GM23338 (cell line): Measurements from ENCODE around the gene POU6F1. TPM values are rescaled to one million over a fixed set of nuclear protein-coding genes. Genes with fewer than 3 reads are reported as not detected.

Experiments
- ATAC-seq: fragments of 200-7000 bp; cut with Tn5 transposase; 3 replicates; pipeline ENCODE4 v1.9.1; 2020
- DNase-seq: peaks from one replicate; pipeline ENCODE4 v3.0.0-alpha.2; 2015; ENCODE audit warnings: low spot score
- H2AFZ ChIP-seq: fragments of 200-600 bp; sonication (generic); 2 replicates; pipeline ENCODE4 v1.8.0; 2016; ENCODE audit warnings: antibody characterized with exemption, mild to moderate bottlenecking, moderate library complexity
- H3F3A ChIP-seq: fragments of 200-600 bp; sonication (generic); replicated peaks from 2 replicates; pipeline ENCODE4 v1.8.0; 2017; ENCODE audit warnings: antibody characterized with exemption, mixed run types, low read depth
- H3K27ac ChIP-seq: fragments of 200-600 bp; sonication (generic); 2 replicates; pipeline ENCODE4 v1.6.1; 2016; ENCODE audit warnings: low read depth
- H3K27me3 ChIP-seq: fragments of 200-600 bp; sonication (generic); 2 replicates; pipeline ENCODE4 v1.8.0; 2016; ENCODE audit warnings: mild to moderate bottlenecking, mixed run types, moderate library complexity; ENCODE audit not compliant: insufficient read depth
- H3K36me3 ChIP-seq: fragments of 200-600 bp; sonication (generic); 2 replicates; pipeline ENCODE4 v1.8.0; 2016; ENCODE audit warnings: mild to moderate bottlenecking; ENCODE audit not compliant: insufficient read depth
- H3K4me1 ChIP-seq: fragments of 200-600 bp; sonication (generic); 2 replicates; pipeline ENCODE4 v1.8.0; 2016; ENCODE audit warnings: mild to moderate bottlenecking, moderate library complexity; ENCODE audit not compliant: insufficient read depth
- H3K4me2 ChIP-seq: fragments of 200-600 bp; sonication (generic); 2 replicates; pipeline ENCODE4 v1.7.1; 2017; ENCODE audit warnings: mixed run types
- H3K4me3 ChIP-seq: fragments of 200-600 bp; sonication (generic); 2 replicates; pipeline ENCODE4 v1.6.1; 2016; ENCODE audit warnings: mixed run types
- H3K79me2 ChIP-seq: fragments of 200-600 bp; sonication (generic); replicated peaks from 2 replicates; pipeline ENCODE4 v1.8.0; 2017; ENCODE audit warnings: mild to moderate bottlenecking; ENCODE audit not compliant: insufficient read depth
- H3K9me2 ChIP-seq: fragments of 200-600 bp; sonication (generic); 2 replicates; pipeline ENCODE4 v1.8.0; 2017; ENCODE audit not compliant: insufficient read depth
- H4K20me1 ChIP-seq: fragments of 200-600 bp; sonication (generic); replicated peaks from 2 replicates; pipeline ENCODE4 v1.8.0; 2017; ENCODE audit warnings: mild to moderate bottlenecking; ENCODE audit not compliant: insufficient read depth
- H3K27ac Mint-ChIP-seq: 2 replicates; pipeline ENCODE4 v1.8.0; 2020; ENCODE audit warnings: inconsistent platforms, mild to moderate bottlenecking, moderate library complexity, mixed read lengths
- H3K27me3 Mint-ChIP-seq: 3 replicates; pipeline ENCODE4 v1.8.0; 2022; ENCODE audit warnings: low read depth, mild to moderate bottlenecking, moderate library complexity, mixed read lengths, inconsistent platforms; ENCODE audit not compliant: insufficient read depth, poor library complexity
- H3K36me3 Mint-ChIP-seq: 3 replicates; pipeline ENCODE4 v1.8.0; 2021; ENCODE audit warnings: low read depth, mild to moderate bottlenecking, inconsistent platforms, moderate library complexity, mixed read lengths
- H3K4me1 Mint-ChIP-seq: 3 replicates; pipeline ENCODE4 v1.8.0; 2020; ENCODE audit warnings: mild to moderate bottlenecking, inconsistent platforms, mixed read lengths
- H3K4me3 Mint-ChIP-seq: 3 replicates; pipeline ENCODE4 v1.8.0; 2021; ENCODE audit warnings: moderate library complexity, mild to moderate bottlenecking, inconsistent platforms, mixed read lengths
- H3K9me3 Mint-ChIP-seq: 3 replicates; pipeline ENCODE4 v1.8.0; 2020; ENCODE audit warnings: moderate library complexity, mild to moderate bottlenecking, inconsistent platforms, mixed read lengths
- CREB1 ChIP-seq: fragments of 250-450 bp; sonication (Bioruptor Pico); IDR thresholded peaks from 2 replicates; pipeline ENCODE4 v1.5.0; 2020; ENCODE audit warnings: low read depth, mild to moderate bottlenecking, moderate library complexity
- CTCF ChIP-seq, 2 experiments: fragments of 200-600 bp in 1 of 2; sonication (generic) in 1 of 2; conservative IDR thresholded peaks; 2 replicates each; pipeline versions ENCODE4 v1.5.1 to v1.6.1; 2016 to 2017; ENCODE audit warnings: antibody characterized with exemption in 2 of 2, low read depth in 2 of 2, mild to moderate bottlenecking in 2 of 2, moderate library complexity in 1 of 2
- ETS1 ChIP-seq: IDR thresholded peaks from 2 replicates; pipeline ENCODE4 v1.6.1; 2016; ENCODE audit warnings: antibody characterized with exemption
- EZH2 ChIP-seq: fragments of 200-600 bp; sonication (generic); IDR thresholded peaks from one replicate; pipeline ENCODE4 v1.8.0; 2017; ENCODE audit warnings: antibody characterized with exemption, mild to moderate bottlenecking, low read depth; ENCODE audit not compliant: unreplicated experiment
- EZH2phosphoT487 ChIP-seq: fragments of 200-600 bp; sonication (generic); IDR thresholded peaks from one replicate; pipeline ENCODE4 v1.8.1; 2018; ENCODE audit warnings: antibody characterized with exemption; ENCODE audit not compliant: unreplicated experiment
- JUNB ChIP-seq: IDR thresholded peaks from one replicate; pipeline ENCODE4 v1.6.1; 2016; ENCODE audit warnings: antibody characterized with exemption; ENCODE audit not compliant: unreplicated experiment
- NANOG ChIP-seq: IDR thresholded peaks from 2 replicates; pipeline ENCODE4 v1.6.1; 2016; ENCODE audit warnings: antibody characterized with exemption, borderline replicate concordance
- POLR2AphosphoS5 ChIP-seq: IDR thresholded peaks from 2 replicates; pipeline ENCODE4 v1.6.1; 2016; ENCODE audit warnings: antibody characterized with exemption, low read depth
- STAT1 ChIP-seq: IDR thresholded peaks from one replicate; pipeline ENCODE4 v1.6.1; 2016; ENCODE audit warnings: antibody characterized with exemption; ENCODE audit not compliant: unreplicated experiment
- ZNF114 ChIP-seq: fragments of 250-450 bp; sonication (Bioruptor Pico); IDR thresholded peaks from 2 replicates; pipeline ENCODE4 v1.5.0; 2020; ENCODE audit warnings: mild to moderate bottlenecking, moderate library complexity
- ZNF331 ChIP-seq: fragments of 250-450 bp; sonication (Bioruptor Pico); IDR thresholded peaks from 2 replicates; pipeline ENCODE4 v1.5.0; 2020; ENCODE audit warnings: low read depth, mild to moderate bottlenecking, moderate library complexity
- ZNF462 ChIP-seq: fragments of 250-450 bp; sonication (Bioruptor Pico); IDR thresholded peaks from 2 replicates; pipeline ENCODE4 v1.5.0; 2020; ENCODE audit warnings: mild to moderate bottlenecking, moderate library complexity
- polyA plus RNA-seq: library from polyadenylated mRNA; unstranded; fragments of >200 nt; fragmentation: Nextera tagmentation; extraction: Ambion mirVana; gene quantifications from 2 replicates; pipeline ENCODE4 v1.2.1, GENCODE V29; 2016
- total RNA-seq: library from RNA; depleted of rRNA; stranded (reverse); fragments of >200 nt; shearing (Covaris generic); gene quantifications from 2 replicates; pipeline ENCODE4 v1.2.3, GENCODE V29; 2014
- TF ChIP-seq, protein P1 (sequence below): IDR thresholded peaks from one replicate; pipeline ENCODE4 v1.6.1; 2018; ENCODE audit warnings: antibody characterized with exemption; ENCODE audit not compliant: unreplicated experiment

Gene POU6F1
- total and polyA plus RNA-seq, 2 experiments from 2014 or later = 3.0 to 4.0 TPM

GRCh38 chr12:51147309-51147708 lies 70.6 kb downstream of the POU6F1 start (continued):
- TF ChIP-seq CREB1 (CRISPR knock-in tag) (no peak), NANOG (no peak)

DNA sequence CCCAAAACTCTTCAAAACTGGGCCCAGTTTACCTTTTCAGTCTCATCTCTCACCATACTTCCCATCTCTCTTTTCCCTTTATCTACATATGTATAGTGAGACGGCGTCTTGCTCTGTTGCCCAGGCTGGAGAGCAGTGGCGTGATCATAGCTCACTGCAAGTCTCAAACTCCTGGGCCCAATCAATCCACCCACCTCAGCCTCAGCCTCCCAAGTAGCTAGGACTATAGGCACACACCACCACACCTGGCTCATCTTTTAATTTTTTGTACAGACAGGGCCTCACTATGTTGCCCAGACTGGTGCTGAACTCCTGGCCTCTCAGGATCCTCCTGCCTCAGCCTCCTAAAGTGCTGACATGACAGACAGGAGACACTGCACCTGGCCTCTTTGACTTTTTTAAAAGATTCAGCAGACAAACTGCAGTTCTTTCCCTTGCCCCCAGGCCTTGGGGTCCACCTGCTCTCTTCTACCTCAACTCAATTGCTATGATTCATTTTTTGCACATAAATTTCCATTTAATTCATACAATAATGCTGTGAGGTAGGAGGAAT lies 78.5 kb downstream of the POU6F1 start:
- TF ChIP-seq STAT1 (no peak), ZNF114 (CRISPR knock-in tag) (no peak), EZH2 (no peak), EZH2phosphoT487 (no peak), CREB1 (CRISPR knock-in tag) (no peak), ZNF462 (CRISPR knock-in tag) (no peak), ETS1 (no peak), NANOG (no peak), ZNF331 (no peak), CTCF (conservative IDR thresholded peaks at IDR 0.05; ENCODE audit: low read depth in 2 of 2) (no peak), POLR2AphosphoS5 (no peak), JUNB (no peak)
- TF ChIP-seq, protein P1, sequence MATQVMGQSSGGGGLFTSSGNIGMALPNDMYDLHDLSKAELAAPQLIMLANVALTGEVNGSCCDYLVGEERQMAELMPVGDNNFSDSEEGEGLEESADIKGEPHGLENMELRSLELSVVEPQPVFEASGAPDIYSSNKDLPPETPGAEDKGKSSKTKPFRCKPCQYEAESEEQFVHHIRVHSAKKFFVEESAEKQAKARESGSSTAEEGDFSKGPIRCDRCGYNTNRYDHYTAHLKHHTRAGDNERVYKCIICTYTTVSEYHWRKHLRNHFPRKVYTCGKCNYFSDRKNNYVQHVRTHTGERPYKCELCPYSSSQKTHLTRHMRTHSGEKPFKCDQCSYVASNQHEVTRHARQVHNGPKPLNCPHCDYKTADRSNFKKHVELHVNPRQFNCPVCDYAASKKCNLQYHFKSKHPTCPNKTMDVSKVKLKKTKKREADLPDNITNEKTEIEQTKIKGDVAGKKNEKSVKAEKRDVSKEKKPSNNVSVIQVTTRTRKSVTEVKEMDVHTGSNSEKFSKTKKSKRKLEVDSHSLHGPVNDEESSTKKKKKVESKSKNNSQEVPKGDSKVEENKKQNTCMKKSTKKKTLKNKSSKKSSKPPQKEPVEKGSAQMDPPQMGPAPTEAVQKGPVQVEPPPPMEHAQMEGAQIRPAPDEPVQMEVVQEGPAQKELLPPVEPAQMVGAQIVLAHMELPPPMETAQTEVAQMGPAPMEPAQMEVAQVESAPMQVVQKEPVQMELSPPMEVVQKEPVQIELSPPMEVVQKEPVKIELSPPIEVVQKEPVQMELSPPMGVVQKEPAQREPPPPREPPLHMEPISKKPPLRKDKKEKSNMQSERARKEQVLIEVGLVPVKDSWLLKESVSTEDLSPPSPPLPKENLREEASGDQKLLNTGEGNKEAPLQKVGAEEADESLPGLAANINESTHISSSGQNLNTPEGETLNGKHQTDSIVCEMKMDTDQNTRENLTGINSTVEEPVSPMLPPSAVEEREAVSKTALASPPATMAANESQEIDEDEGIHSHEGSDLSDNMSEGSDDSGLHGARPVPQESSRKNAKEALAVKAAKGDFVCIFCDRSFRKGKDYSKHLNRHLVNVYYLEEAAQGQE = no peak
- 0 out of 2 replicates have a peak overlapping the region, but pooled peaks have one; percentile 26 for H3K27ac ChIP-seq
- Mint-ChIP-seq H3K36me3 (peaks cover 19% of the 10 kb centered on the region; the same call in 2 of the 3 replicates), H3K4me3 (no peak overlapping the region), H3K4me1 (no peaks in the 10 kb centered on the region), H3K27me3 (no peaks in the 10 kb centered on the region), H3K9me3 (no peaks in the 10 kb centered on the region), H3K27ac (no peak overlapping the region)
- peaks cover 60% of the 10 kb centered on the region for H3K79me2 ChIP-seq
- H4K20me1 ChIP-seq = peaks cover 13% of the 10 kb centered on the region; the same call in 1 of the 2 replicates
- H3K4me2 ChIP-seq = no peak overlapping the region
- ATAC-seq = no peak
- no peak overlapping the region for H2AFZ ChIP-seq
- DNase-seq = no peak
- no peaks in the 10 kb centered on the region for H3K4me1 ChIP-seq
- H3F3A ChIP-seq = no peaks in the 10 kb centered on the region
- no peaks in the 10 kb centered on the region for H3K27me3 ChIP-seq
- H3K36me3 ChIP-seq = no peaks in the 10 kb centered on the region
- H3K9me2 ChIP-seq = no peaks in the 10 kb centered on the region
- H3K4me3 ChIP-seq = no peak overlapping the region
